Common myeloid progenitor, CD34-positive (primary cell): ENCODE results near the gene RBM27.
"Not testable (repeated sequence)": the region's sequence is repeated elsewhere in the genome, so short reads cannot be mapped to it uniquely, and the experiment has no call there.

Experiments
- CTCF ChIA-PET: fragments of 350-600 bp; sonication (Branson Sonifier 250); formaldehyde crosslinking; loops from one replicate; lab custom pipeline; 2021; ENCODE audit warnings: antibody characterized with exemption; lab: Charles Lee
- POLR2A ChIA-PET: fragments of 350-600 bp; sonication (Branson Sonifier 250); formaldehyde crosslinking; loops from one replicate; lab custom pipeline; 2021; ENCODE audit warnings: antibody characterized with exemption; lab: Charles Lee
- DNase-seq, 3 donors: peaks; one replicate each; pipeline versions ENCODE4 v3.0.0 to v3.0.0-alpha.2; 2013
- H3K27ac ChIP-seq, 2 experiments: 1 replicate in 1 of 2; 2 replicates in 1 of 2; pipeline ENCODE4 v1.7.0; 2013; ENCODE audit warnings: inconsistent platforms in 2 of 2, low read length in 2 of 2, mild to moderate bottlenecking in 2 of 2, low read depth in 1 of 2, moderate library complexity in 1 of 2; ENCODE audit not compliant: severe bottlenecking in 2 of 2, insufficient read depth in 1 of 2, poor library complexity in 1 of 2
- H3K27me3 ChIP-seq, 5 experiments: replicated peaks in 2 of 5; 1 replicate in 3 of 5; 2 replicates in 2 of 5; pipeline versions ENCODE4 v1.6.1 to v1.7.0; 2013; ENCODE audit warnings: low read length in 4 of 5, mild to moderate bottlenecking in 2 of 5, moderate library complexity in 2 of 5, inconsistent platforms in 1 of 5; ENCODE audit not compliant: insufficient read depth in 5 of 5, control insufficient read depth in 4 of 5
- H3K36me3 ChIP-seq, 4 experiments: 1 replicate in 2 of 4; 2 replicates in 2 of 4; pipeline versions ENCODE4 v1.6.1 to v1.7.0; 2013; ENCODE audit warnings: low read length in 3 of 4, control low read depth in 1 of 4, mild to moderate bottlenecking in 1 of 4; ENCODE audit not compliant: control insufficient read depth in 4 of 4, insufficient read depth in 4 of 4
- H3K4me1 ChIP-seq, 4 experiments: 1 replicate in 3 of 4; 2 replicates in 1 of 4; pipeline versions ENCODE4 v1.6.1 to v1.7.1; 2013; ENCODE audit warnings: low read length in 3 of 4, mild to moderate bottlenecking in 3 of 4, control low read depth in 1 of 4, inconsistent platforms in 1 of 4, moderate library complexity in 1 of 4; ENCODE audit not compliant: control insufficient read depth in 4 of 4, insufficient read depth in 4 of 4; ENCODE audit errors: control extremely low read depth in 1 of 4
- H3K4me3 ChIP-seq, 7 experiments: 1 replicate in 4 of 7; 2 replicates in 3 of 7; pipeline versions ENCODE4 v1.5.1 to v1.7.0; 2013; ENCODE audit warnings: mild to moderate bottlenecking in 7 of 7, low read length in 6 of 7, moderate library complexity in 6 of 7, inconsistent platforms in 2 of 7, low read depth in 2 of 7, control low read depth in 1 of 7; ENCODE audit not compliant: insufficient read depth in 4 of 7, control insufficient read depth in 1 of 7; ENCODE audit errors: extremely low read depth in 1 of 7
- H3K9me3 ChIP-seq, 5 experiments: 1 replicate in 4 of 5; 2 replicates in 1 of 5; pipeline versions ENCODE4 v1.6.1 to v1.7.1; 2013; ENCODE audit warnings: low read length in 4 of 5, mild to moderate bottlenecking in 2 of 5, inconsistent platforms in 1 of 5, low read depth in 1 of 5, moderate library complexity in 1 of 5; ENCODE audit not compliant: control insufficient read depth in 4 of 5, insufficient read depth in 2 of 5; ENCODE audit errors: control extremely low read depth in 1 of 5
- WGBS: methylation state at CpG from one replicate; pipeline ENCODE4 v1.1.5; 2013; ENCODE audit not compliant: insufficient coverage; 5-methylcytosine and 5-hydroxymethylcytosine counted together

RBM27 gene

GRCh38 chr5:146205499-146206202, 2.2 kb downstream of the RBM27 start:
- POLR2A ChIA-PET: no interaction called here
- no peaks in the 10 kb centered on the region for H3K36me3 ChIP-seq
- peak overlapping the region in 3 of 7 experiments; percentile 14 to 96 (median 93) for H3K4me3 ChIP-seq
- WGBS: 98% methylated on average over 10 of the region's 11 CpGs
- H3K27ac ChIP-seq: no peak overlapping the region
- no peak for DNase-seq
- no peaks in the 10 kb centered on the region for H3K27me3 ChIP-seq
- CTCF ChIA-PET: interaction anchor here (0.7 to 1.0 kb wide), 2 partner anchors 19 to 23 kb away, joined by 3 to 4 read pairs; no protein-coding TSS in a partner anchor
- peaks cover 9 to 37% (median 21%) of the 10 kb centered on the region in 4 experiments for H3K4me1 ChIP-seq
- no peaks in the 10 kb centered on the region for H3K9me3 ChIP-seq

- Histone ChIP-seq H3K36me3 (no peaks in the 10 kb centered on the region), H3K27ac (no peak overlapping the region), H3K9me3 (no peaks in the 10 kb centered on the region), H3K4me1 (peaks cover 9 to 37% (median 21%) of the 10 kb centered on the region in 4 experiments), H3K4me3 (no peak overlapping the region), H3K27me3 (no peaks in the 10 kb centered on the region)
- no CpG with 5 or more reads among the region's 2 CpGs for WGBS
- POLR2A ChIA-PET: no interaction called here
- no peak for DNase-seq
- CTCF ChIA-PET: no interaction called here
Measured at GRCh38 chr5:146206257-146206656, 2.9 kb downstream of the RBM27 start.

- no peaks in the 10 kb centered on the region for H3K36me3 ChIP-seq
- peaks cover 7 to 29% (median 14%) of the 10 kb centered on the region in 4 experiments for H3K4me1 ChIP-seq
- POLR2A ChIA-PET: no interaction called here
- no peak overlapping the region for H3K27ac ChIP-seq
- CTCF ChIA-PET: no interaction called here
- H3K4me3 ChIP-seq: no peak overlapping the region
- H3K27me3 ChIP-seq: no peaks in the 10 kb centered on the region
- H3K9me3 ChIP-seq: no peaks in the 10 kb centered on the region
- peak in 2 of 3 donors; percentile 17 to 20 for DNase-seq
- no CpG with 5 or more reads among the region's 3 CpGs for WGBS
Measured at GRCh38 chr5:146208916-146209522, 5.6 kb downstream of the RBM27 start.

GRCh38 chr5:146209714-146210113, 6.3 kb downstream of the RBM27 start:
- Histone ChIP-seq H3K27ac (no peak overlapping the region), H3K9me3 (no peaks in the 10 kb centered on the region), H3K4me1 (peaks cover under 1 to 22% (median 10%) of the 10 kb centered on the region in 4 experiments), H3K36me3 (no peaks in the 10 kb centered on the region), H3K4me3 (no peak overlapping the region), H3K27me3 (no peaks in the 10 kb centered on the region)
- DNase-seq: no peak
- WGBS: no CpG with 5 or more reads among the region's 2 CpGs
- ChIA-PET POLR2A (no interaction called here), CTCF (no interaction called here)

- DNase-seq, H3K27ac ChIP-seq, POLR2A ChIA-PET, H3K9me3 ChIP-seq, H3K36me3 ChIP-seq, H3K27me3 ChIP-seq, H3K4me3 ChIP-seq: not testable (repeated sequence)
- peaks cover 0 to 11% (median 6%) of the 10 kb centered on the region in 4 experiments for H3K4me1 ChIP-seq
- WGBS: 97% methylated on average over 9 of the region's 13 CpGs
- CTCF ChIA-PET: interaction anchor here (1.1 kb wide), 1 partner anchor 8 kb away, joined by 3 read pairs; the partner anchor contains the start of gene RBM27
Measured at GRCh38 chr5:146210810-146211209, 7.4 kb downstream of the RBM27 start.

GRCh38 chr5:146213210-146213826, 9.9 kb downstream of the RBM27 start:
- Histone ChIP-seq H3K4me1 (peaks cover 0 to 11% (median 6%) of the 10 kb centered on the region in 4 experiments), H3K27me3 (no peaks in the 10 kb centered on the region), H3K27ac (peak overlapping the region in 1 of 2 experiments; percentile 9), H3K36me3 (no peaks in the 10 kb centered on the region), H3K9me3 (no peaks in the 10 kb centered on the region), H3K4me3 (no peak overlapping the region)
- CTCF ChIA-PET: interaction anchor here (1.2 to 2.1 kb wide), 3 partner anchors 9 to 48 kb away, joined by 3 to 7 read pairs (median 3); no protein-coding TSS in a partner anchor
- no peak for DNase-seq
- POLR2A ChIA-PET: no interaction called here
- WGBS: 80% methylated on average over 1 of the region's 4 CpGs

- H3K27ac ChIP-seq, POLR2A ChIA-PET, H3K9me3 ChIP-seq, H3K36me3 ChIP-seq, H3K4me3 ChIP-seq, DNase-seq, H3K27me3 ChIP-seq, CTCF ChIA-PET: not testable (repeated sequence)
- 98% methylated on average over 5 of the region's 5 CpGs for WGBS
- peaks cover 0 to 10% (median 8%) of the 10 kb centered on the region in 4 experiments for H3K4me1 ChIP-seq
Measured at GRCh38 chr5:146214881-146215280, 11.5 kb downstream of the RBM27 start.
